RPMI8226 (cell line): ENCODE results near the gene FCGR2B.
A peak's percentile ranks its signal among the peaks of the same experiment; 100 is the strongest.
"Not testable (repeated sequence)": the region's sequence is repeated elsewhere in the genome, so short reads cannot be mapped to it uniquely, and the experiment has no call there.

Experiments used
- DNase-seq: peaks from one replicate; pipeline ENCODE4 v3.0.0-alpha.2; 2015

Gene FCGR2B

DNA sequence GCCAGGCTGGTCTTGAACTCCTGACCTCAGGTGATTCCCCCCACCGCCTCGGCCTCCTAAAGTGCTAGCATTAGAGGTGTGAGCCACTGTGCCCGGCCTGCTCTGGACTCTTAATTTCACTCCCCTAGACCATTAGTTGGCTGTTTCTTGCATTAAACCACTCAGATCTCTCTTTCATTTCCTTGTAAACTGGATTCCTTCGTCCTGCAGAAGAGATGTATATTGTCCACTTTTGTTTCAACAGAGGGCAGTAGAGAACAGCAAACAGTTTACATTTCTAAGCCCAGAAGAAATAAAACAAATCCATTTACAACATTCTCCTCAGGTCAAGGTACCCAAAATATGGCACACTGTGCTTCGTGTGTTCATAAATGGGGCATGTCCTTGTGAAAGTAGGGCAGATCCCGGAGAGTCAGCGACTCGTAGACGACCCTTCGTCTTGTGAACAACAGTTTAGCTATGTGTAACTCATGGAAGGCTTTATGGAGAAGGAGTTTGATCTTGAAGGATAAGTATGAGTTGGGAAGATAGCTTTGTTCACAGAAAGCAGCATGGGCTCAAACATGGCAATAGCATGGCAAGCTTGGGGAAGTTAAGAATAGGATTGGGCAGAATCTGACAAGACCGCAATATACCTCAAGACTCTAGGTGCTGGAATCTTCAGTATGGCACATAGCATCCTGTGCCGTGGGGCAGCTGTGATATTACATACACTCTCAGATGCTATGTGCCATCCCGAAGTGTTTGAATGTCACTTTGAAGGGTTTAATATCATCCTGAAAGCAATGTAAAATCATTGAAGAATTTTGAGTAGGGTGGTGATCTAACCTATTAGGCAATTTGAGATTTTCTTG, 15.2 kb upstream of the FCGR2B start:
- peak; percentile 43 for DNase-seq

GRCh38 chr1:161653541-161653940, 9.4 kb upstream of the FCGR2B start:
- DNase-seq, result not testable (repeated sequence)

- DNase-seq, result not testable (repeated sequence)
These were observed 9.0 kb upstream of the FCGR2B start for GRCh38 chr1:161653971-161654370.

DNA sequence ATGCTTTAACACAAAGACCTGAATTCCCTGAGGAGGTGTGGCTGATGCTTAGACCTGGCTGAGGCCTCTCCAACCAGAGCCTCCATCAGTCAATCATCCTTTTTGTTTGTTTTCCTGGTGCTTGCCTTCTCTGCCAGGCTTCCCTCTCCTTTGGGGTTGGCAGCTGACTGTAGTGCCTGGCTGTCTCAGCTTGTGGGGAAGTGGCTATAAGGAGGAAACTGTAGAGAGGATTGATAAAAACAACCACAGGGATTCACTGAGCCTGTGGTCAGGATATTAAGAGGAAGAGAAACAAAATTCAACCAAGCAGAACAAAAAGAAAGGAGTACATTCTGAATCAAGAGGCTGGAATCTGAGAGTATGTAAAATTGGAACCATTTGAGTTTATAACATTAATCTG, 4.4 kb upstream of the FCGR2B start:
- DNase-seq, result not testable (repeated sequence)

DNA sequence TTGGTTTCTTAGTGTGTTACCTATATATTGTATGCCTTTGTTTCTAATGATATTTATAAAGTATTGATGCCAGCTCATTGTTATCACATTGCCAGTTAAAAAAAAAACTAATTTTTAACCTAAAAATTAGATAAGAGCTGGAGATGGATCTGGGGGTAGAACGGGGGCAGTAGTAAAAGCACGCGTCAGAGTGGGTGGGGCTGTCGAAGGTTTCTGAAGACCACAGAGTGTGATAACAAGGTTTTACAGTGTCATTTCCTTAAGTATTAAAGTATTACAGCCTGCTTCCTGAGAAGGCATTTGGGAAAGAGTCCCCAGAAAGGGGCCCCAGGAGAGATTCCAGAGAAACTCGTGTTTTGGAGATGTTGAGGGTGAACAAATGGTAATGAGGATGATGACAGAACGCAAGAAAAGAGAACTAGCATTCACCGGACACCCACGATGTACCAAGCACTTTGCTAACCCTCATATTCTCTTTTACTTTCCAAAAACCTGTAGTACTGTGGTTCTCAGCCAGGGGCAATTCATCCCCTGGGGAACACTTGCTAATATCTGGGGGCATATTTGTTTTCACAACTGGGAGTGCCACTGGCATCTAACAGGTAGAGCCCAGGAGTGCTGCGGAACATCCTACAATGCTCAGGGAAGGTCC, 1.2 kb upstream of the FCGR2B start:
- DNase-seq, result not testable (repeated sequence)

DNA sequence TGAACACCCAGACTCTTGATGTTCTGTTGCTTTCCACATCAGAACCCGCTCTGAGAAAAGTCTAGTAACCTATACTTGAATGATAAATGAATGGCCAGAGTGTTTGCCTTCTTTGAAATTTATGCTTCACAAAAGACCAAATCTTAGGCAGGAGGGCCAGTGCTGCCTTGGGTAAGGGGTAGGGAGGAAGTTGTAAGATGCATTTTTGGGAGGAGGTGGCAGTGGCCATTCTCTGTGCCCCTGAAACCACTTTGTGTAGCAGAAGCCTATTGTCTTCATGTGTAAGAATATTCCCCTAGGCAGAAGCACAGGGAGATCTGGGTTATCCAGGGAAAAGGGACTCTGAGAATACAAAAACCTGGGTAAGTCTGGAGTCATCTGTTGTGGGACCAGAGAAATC, 626 bp downstream of the FCGR2B start:
- DNase-seq, result not testable (repeated sequence)

- not testable (repeated sequence) for DNase-seq
These were observed 1.7 kb downstream of the FCGR2B start for GRCh38 chr1:161664689-161665088.

DNA sequence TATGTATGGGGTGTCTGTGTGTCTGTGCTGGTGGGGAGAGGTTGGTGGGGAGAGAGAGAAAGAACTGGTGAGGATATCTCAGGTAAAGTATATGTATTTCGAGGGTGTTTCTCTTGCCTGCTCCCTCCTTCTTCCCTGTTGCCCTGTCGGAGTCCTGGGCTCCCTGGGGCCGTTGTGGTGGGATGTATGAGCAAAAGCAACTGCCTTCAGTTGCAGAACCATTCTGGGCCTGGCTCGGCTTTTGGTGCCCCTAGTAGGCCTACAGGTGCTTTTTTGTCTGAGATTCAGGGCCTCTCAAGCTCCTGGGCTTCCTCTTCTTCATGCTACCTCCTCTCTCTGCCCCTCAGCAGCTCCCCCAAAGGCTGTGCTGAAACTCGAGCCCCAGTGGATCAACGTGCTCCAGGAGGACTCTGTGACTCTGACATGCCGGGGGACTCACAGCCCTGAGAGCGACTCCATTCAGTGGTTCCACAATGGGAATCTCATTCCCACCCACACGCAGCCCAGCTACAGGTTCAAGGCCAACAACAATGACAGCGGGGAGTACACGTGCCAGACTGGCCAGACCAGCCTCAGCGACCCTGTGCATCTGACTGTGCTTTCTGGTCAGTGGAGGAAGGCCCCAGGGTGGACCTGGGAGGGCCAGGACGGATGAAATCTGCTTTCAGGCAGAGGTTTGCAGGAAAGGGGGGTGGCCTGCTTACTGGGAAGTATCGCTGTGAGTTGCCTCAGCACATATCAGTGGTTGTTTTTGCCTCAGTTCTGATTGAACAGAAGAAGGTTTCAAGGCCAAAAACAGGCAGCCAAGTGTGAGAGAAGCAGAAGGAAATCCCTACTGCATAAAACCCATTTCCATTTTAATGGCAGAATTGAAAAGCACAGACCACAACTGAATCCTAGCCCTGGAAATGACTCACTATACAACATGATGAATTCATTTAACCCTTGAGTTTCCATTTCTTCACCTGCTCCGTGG, 8.4 kb downstream of the FCGR2B start:
- not testable (repeated sequence) for DNase-seq

DNA sequence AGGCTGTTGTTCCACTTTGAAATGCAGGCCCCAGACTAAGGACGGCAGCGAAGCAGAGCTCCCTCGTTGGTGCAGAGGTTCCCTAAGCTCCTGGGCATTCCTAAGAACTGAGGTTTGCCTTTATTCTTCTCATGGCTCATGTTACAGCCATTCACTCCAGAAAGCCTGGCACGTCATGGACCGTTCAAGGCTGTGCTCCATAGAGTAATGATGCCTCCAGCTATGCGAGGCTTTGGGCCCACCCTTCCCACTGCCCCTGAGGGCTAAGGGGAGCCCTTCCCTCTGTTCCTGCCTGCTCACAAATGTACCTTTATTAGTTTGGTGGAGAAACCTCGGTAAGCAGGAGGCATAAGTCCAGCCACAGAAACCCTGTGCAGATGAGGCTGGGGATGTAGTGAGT, 10.5 kb downstream of the FCGR2B start:
- DNase-seq, result not testable (repeated sequence)

DNA sequence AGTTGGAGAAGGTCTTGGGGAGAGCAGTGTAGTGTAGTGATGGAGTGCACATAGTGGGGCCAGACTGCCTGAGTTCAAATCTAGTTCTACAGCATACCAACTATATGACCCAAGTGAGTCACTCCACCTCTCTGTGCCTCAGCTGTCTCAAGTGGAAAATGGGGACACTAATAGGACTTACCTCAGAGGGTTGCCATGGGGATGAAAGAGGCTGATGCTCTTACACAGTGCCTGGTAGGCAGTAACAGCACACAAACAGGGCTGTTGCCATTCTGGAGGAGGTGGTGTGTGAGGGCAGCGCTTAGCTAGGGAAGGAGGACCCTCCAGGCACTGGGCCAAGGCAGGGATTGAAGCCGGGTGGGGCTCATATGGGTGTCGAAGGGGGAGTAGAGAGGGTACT, 11.5 kb downstream of the FCGR2B start:
- DNase-seq, result not testable (repeated sequence)

GRCh38 chr1:161674908-161675307, 12.0 kb downstream of the FCGR2B start:
- DNase-seq, result not testable (repeated sequence)

- no peak for DNase-seq
These were observed 13.5 kb downstream of the FCGR2B start for GRCh38 chr1:161676441-161676840.

DNA sequence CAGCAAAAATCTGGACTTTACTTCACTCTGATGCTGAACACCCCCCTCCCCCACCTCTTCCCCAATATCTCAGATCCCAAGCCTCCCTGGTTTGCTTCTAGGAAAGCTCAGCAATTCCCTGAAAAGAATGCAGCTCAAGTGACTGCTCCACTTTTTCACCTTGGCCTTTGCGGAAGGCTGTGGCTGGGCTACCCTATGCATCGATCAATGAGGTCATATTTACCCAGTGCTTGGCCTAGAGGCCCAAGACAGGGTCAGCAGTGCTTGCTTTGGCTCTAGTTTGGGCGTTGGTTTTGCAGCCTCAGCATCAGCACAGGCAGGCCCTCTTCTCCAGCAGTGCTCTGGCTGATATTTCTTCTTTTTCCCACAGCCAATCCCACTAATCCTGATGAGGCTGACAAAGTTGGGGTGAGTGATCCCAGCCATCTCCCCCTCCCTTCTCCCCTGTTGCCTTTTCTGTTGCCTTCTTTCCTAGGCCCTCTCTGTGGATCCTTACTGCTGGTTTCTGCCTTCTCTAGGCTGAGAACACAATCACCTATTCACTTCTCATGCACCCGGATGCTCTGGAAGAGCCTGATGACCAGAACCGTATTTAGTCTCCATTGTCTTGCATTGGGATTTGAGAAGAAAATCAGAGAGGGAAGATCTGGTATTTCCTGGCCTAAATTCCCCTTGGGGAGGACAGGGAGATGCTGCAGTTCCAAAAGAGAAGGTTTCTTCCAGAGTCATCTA, 14.2 kb downstream of the FCGR2B start:
- DNase-seq, result no peak

GRCh38 chr1:161678500-161678899, 15.6 kb downstream of the FCGR2B start:
- DNase-seq, result no peak

- no peak for DNase-seq
These were observed 18.9 kb downstream of the FCGR2B start for GRCh38 chr1:161681879-161682278.

DNA sequence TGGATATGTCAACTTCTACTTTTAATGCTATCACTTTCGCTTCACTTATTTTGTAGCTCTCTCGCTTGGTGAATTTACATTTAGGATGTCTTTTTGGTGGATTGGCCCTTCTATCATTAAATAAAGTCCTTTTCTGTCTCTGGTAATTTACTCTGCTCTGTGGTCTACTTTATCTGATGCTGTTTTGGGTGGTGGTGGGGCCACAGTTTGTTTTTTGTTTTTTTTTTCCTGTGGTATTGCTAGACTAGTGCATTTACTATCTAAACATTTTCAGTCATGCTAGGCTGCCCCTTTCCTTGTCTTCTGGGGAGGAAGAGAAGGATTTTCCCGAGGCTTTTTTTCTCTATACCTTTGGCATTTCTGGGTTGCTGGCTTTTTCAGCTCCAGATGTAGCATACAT, 26.0 kb downstream of the FCGR2B start:
- no peak for DNase-seq

- no peak for DNase-seq
These were observed 28.9 kb downstream of the FCGR2B start for GRCh38 chr1:161691846-161692245.

DNA sequence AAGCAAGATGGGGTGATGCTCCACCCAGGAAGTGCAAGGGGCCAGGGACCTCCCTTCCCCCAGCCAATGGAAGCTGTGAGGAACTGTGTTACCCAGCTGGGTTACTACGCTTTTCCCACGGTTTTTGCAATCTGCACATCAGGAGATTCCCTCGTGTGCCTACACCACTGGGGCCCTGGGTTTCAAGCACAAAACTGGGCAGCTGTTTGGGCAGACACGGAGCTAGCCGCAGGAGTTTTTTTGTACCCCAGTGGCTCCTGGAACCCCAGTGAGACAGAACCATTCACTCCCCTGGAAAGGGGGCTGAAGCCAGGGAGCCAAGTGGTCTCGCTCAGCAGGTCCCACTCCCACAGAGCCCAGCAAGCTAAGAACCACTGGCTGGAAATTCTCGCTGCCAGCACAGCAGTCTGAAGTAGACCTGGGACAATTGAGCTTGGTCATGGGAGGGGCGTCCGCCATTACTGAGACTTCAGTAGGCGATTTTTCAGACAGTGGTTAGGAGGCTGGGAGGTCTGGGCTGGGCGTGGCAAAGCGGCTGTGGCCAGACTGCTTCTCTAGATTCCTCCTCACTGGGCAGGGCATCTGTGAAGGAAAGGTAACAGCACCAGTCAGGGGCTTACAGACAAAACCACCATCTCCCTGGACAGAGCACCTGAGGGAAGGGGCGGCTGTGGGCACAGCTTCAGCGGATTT, 30.2 kb downstream of the FCGR2B start:
- DNase-seq, result peak; percentile 32

DNA sequence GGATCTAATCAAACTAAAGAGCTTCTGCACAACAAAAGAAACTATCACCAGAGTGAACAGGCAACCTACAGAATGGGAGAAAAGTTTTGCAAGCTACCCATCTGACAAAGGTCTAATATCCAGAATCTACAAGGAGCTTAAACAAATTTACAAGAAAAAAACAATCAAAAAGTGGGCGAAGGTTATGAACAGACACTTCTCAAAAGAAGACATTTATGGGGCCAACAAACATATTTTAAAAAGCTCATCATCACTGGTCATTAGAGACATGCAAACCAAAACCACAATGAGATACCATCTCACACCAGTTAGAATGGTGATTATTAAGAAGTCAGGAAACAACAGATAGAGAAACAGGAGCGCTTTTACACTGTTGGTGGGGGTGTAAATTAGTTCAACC, 35.4 kb downstream of the FCGR2B start:
- not testable (repeated sequence) for DNase-seq

- DNase-seq, result no peak
These were observed 39.3 kb downstream of the FCGR2B start for GRCh38 chr1:161702250-161702649.

DNA sequence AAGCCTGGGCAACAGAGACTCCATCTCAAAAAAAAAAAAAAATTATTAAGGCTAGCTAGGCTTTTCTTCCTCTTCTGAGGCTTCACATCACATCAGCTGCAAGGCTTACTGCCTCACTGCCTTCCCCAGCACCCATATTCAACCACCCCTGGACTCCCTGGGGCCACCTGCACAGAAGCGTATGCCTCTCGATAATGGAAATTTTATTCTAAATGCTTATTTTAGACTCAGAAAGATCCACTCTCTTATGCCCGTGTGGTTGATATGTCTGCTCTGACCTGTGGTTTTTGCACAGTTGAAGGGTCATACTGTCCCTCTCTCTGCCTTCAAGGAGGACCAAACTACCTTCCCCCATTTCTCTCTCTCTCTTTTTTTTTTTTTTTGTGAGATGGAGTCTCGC, 42.6 kb downstream of the FCGR2B start:
- no peak for DNase-seq

- no peak for DNase-seq
These were observed 43.2 kb downstream of the FCGR2B start for GRCh38 chr1:161706113-161706481.
